Frontal cortex (tissue), 4 donors: Measurements from ENCODE around the gene CACNA2D3. TPM values are rescaled to one million over a fixed set of nuclear protein-coding genes. Genes with fewer than 3 reads are reported as not detected.

Experiments used
- DNase-seq, 2 donors: peaks; one replicate each; pipeline ENCODE4 v3.0.0; 2012; ENCODE audit warnings: low spot score in 2 of 2
- FAIRE-seq: peaks from 2 replicates; lab custom pipeline; 2012; peaks lifted over from hg19 to GRCh38; lab: Jason Lieb, UNC
- total RNA-seq: library from RNA; depleted of rRNA; stranded (reverse); fragments of >200 nt; gene quantifications from one replicate; pipeline ENCODE4 v1.2.3, GENCODE V29; 2014
- donor health status: control.
- donor health status: control.
- donor health status: control.

CACNA2D3 gene
- total RNA-seq, 1 donor from 2014 or later = 30.6 TPM

GRCh38 chr3:54866251-54866650 is 743.9 kb downstream of the CACNA2D3 start:
- DNase-seq = no peak
- FAIRE-seq = no peak

GRCh38 chr3:54870423-54870822 is 748.1 kb downstream of the CACNA2D3 start:
- DNase-seq = peak; percentile 20 to 37
- FAIRE-seq = peak; percentile 13

DNA sequence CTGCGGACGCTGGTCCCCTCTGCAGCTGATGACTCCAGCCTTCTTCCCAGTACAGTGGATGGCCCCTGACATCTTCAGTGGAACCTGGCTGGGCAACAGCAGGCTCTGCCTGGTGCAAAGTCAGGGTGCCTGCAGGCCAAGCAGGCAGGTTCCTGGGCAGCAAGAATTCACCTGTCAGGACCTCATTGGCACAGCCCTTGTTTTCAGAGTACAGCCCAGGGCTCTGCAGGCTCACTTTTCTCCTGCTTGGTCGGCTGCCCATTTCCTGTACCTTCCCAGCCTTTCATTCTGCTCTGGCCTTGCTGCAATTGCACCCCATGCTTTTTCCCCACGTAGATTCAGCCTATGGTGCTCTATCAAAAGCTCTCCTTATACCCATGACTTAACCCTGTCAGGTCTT is 749.5 kb downstream of the CACNA2D3 start:
- no peak for FAIRE-seq

DNA sequence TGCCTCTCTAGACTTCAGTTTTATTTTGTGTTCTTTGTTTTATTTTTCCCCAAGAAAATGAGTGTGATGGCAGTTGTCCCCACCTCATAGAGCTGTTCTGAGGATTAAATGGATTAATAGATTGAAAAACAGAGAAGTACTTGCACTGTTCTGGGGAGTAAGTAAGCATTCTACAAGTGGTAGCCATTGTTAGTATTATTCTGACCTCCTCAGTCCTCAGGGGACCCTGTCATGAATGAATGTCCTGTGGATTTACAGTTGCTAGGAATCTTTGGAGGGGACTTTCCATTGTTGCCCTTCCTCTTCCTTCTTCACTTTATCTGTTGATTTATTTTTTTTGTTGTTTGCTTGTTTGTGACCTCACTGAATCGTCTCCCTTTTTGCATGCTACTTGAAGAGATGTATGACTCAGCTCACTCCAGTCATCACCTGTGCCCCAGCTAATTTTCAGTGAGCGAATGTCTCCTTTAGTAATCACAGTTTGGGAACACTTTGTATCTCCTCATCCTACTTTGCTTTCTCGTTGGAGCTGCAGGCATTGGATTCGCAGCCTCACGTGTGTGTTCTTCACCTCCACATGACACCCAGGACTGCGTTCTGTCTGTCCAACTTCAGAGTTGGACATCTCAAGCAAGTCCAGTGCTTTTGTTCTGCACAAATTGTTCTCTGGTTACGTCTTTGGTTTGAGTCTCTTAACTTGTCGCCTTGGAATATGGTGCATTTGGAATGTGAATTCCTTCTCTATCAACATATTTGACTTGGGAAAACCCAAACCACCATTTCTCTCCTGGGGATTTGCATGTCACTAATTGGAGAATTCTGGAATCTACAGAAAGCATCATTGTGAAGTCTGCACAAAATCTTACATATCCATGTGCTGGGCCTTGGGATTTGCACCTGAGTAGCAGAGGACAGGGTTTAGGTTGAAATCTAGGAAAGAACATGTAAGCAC is 751.0 kb downstream of the CACNA2D3 start:
- DNase-seq (no peak), FAIRE-seq (no peak)

More for the DNA sequence above, 749.5 kb downstream of the CACNA2D3 start:
- no peak for DNase-seq

DNA sequence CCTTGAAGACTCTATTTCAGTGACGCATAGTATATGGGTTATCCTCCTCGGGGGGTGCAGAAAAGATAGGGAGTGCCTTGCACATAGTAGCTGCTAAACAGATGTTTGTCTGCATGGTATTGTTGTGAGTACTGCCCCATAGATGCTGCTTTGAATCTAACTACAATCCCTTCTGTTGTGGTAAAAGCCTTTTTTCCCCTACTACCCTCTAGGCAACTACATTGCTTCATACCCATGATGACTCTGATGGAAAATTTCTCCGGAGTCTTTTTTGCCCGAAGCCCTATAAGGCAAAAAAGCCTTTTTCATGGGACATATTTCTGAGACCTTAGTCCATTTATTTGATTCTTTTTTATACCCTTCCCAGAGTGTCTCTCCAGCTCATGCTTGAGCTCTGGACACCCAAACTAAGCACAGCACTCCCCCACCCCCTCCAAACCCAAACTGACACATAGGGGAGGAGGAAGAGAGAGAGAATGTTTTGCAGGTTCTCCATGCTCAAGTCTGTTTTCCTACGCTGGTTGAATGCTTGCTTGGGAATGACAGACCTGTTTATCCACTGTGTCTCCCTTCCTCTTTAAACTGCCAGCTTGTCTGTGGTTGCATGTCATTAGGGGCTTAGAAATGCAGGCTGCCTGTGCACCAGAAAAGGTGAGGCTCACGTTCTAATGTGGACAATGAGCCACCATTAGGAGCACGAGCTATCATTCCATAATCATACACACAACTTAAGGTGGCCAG is 752.6 kb downstream of the CACNA2D3 start:
- DNase-seq (no peak), FAIRE-seq (no peak)

- FAIRE-seq (no peak), DNase-seq (no peak)
Measured at GRCh38 chr3:54875596-54876268, 753.4 kb downstream of the CACNA2D3 start.

DNA sequence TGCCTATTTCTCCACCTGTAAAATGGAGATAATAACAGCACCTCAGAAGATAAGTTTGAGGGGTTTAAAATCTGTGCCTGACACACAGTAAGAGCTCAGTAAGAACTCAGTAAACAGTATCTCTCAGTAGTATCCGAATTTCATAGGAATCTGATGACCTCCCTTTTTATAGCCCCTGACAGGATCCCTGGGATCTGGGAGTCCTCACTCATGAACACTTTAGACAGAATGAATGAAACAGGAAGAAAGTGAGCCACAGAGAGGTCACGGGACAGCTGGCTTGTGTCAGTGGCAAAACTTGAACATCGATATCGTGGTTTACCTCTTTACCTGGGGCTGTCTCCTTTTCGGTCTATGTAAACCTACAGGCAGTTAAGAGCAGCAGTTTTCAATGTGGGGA is 754.3 kb downstream of the CACNA2D3 start:
- DNase-seq (no peak), FAIRE-seq (no peak)

GRCh38 chr3:54877730-54878129 is 755.4 kb downstream of the CACNA2D3 start:
- FAIRE-seq = no peak

DNA sequence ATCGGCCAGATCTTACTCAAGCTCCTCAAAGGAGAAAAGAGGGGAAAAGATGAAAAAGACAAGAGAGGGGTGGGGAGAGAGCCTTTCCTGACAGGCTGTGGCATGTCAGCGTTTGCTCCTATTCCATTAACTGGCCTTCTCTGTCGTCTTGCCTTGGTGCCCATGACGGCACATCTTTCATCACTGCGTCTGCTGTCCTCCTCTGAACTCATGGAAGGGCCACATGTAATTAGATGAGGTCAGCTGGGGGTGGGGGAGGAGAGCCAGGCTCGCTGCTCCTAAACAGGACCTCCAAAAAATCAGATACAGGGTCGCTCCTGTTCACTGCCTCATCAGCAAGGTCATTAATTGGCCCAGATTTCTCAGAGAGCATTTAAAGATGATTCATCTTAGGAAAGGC is 755.8 kb downstream of the CACNA2D3 start:
- no peak for DNase-seq
- no peak for FAIRE-seq

More at GRCh38 chr3:54877730-54878129, 755.4 kb downstream of the CACNA2D3 start:
- no peak for DNase-seq

DNA sequence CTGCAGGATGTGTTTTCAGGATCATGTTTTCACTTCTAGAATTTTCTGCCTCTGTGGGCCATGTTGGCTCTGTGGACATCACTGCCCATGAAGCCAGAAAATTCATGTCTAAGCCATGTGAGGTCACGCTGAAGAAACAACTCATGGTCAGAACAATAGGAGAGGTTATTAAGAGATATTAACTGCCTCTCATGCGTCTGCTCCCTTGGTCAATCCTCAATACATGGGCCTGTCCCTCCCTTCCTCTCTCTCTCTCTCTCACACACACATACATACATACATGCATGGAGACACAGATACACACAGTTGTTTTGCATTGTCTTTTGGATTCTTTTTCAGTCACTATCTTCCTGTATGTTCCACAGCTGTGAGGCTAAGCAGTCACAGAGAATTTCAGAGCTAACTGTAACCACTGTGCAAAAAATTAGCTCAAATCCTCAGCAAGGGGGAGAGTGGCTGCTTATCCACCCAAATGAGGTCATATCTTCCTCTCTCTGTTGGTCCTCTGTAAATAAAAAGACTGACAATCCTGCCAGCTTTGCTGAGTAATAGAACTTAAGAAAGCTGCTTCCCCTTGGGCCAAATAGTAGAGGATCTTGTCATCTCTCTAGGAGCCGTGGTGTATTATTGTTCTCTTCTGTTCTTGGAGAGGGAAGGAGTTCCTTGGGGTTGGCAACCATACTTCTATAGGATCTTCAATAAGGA is 759.9 kb downstream of the CACNA2D3 start:
- DNase-seq = no peak
- no peak for FAIRE-seq

DNA sequence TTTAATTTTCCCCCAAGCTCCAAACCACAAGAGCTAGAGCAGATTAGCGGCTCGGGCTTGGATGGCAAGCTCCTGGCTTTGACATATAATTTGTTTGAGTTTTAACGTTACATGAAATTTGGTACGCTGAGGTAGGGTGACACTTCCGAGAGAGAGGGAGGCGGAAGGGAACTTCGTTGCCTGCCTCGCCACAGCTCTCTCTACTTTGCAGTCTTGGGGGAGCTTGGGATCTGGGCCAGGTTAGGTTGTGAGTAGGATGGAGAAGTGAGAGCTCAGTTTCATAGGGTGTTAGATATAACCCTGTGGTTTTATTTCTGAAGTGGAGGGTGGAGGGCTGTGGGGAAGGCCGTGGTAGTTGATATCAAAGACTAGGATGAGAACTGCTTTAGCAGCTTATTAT is 765.8 kb downstream of the CACNA2D3 start:
- DNase-seq = no peak
- no peak for FAIRE-seq

GRCh38 chr3:54888873-54889272 is 766.5 kb downstream of the CACNA2D3 start:
- DNase-seq (no peak), FAIRE-seq (no peak)

GRCh38 chr3:54889731-54890130 is 767.4 kb downstream of the CACNA2D3 start:
- DNase-seq (no peak), FAIRE-seq (no peak)

- FAIRE-seq (no peak), DNase-seq (peak; percentile 1 to 48)
Measured at GRCh38 chr3:54891540-54891897, 769.2 kb downstream of the CACNA2D3 start.

GRCh38 chr3:54892168-54892567 is 769.8 kb downstream of the CACNA2D3 start:
- DNase-seq (no peak), FAIRE-seq (no peak)

DNA sequence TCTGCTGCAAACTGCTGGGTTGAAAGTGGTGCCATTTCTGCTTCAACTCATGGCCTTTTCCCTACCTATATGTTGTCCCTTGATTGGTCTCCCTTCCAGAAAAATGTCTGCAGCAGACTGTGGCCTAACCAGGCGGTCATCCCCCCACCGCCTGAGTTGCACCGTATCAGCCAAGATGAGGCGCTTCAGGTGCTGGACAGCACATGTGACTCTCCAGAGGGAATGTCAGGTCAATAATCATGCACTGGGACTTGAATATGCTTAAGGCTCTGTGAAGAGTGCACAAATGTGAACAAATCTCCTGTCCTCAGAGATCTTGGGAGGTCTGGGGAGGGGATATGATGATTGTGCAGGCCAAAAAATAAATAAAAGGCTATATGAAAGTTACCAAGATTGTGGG is 773.3 kb downstream of the CACNA2D3 start:
- DNase-seq (no peak), FAIRE-seq (no peak)

GRCh38 chr3:54897028-54897711 is 774.8 kb downstream of the CACNA2D3 start:
- FAIRE-seq (no peak), DNase-seq (no peak)

GRCh38 chr3:54899273-54899672 is 776.9 kb downstream of the CACNA2D3 start:
- DNase-seq = no peak
- FAIRE-seq = no peak

DNA sequence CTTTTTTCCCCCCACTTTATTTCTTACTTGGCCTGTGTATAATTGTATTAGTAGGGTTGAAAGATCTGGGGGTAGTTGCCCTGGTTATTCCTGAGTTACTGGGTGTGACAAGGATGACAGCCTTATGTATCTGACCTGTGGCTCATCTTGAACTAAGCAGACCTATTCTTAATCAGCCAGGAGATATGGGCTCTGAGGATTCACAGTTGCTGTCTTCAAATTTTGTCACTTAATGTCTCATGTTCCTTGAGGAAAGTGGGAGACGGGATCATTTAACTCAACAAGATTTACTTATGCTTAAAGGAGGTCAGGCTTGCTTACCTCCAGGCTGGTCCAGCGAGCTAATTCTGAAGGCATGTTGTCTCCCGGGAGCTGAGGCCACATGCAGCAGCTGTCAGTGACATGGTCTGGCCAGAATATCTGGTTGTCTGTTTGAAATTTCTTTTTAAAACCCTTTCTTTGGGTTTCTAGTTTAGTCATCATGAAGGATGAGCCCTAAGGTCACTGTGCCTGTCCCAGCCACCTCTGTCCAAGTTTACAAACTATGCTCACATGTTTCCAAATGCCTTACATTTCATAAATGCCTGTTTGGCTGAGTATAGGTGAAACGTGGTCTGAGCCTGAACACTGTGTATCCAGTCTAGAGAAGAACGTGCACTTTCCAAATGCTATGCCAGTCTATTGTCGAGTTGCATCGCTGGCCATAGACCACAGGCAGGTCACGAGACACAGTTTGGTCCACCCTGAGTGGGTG is 778.7 kb downstream of the CACNA2D3 start:
- FAIRE-seq (no peak), DNase-seq (no peak)
